GM12875 (cell line): Measurements from ENCODE around the gene PRKG2.

ENCODE experiments used
- H3K4me3 ChIP-seq: one replicate; pipeline ENCODE4 v1.5.1; 2011; ENCODE audit warnings: low read depth, low read length, control low read depth
- CTCF ChIP-seq: IDR thresholded peaks from 2 replicates; pipeline ENCODE4 v1.5.1; 2011; ENCODE audit warnings: low read depth, mild to moderate bottlenecking, control low read depth, inconsistent platforms, low read length, moderate library complexity, borderline replicate concordance; ENCODE audit not compliant: insufficient read depth

Gene PRKG2

DNA sequence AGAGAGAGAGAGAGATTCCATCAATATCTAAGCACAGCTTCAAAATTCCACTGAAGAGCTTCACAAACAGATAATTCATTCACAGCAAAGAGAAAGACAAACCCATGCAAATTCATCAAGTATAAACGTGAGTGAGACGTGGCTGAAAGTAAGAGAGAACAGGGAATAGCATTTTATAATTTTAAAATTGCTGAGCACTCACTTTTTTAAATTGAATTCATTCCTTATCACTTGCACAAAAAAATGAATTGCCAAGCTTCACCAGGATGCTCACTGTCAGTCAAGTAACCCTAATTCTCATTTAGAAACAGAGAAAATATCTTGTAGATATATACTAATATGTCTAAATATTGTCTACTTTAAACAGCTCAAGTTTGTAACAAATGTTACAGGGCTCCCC lies 144.0 kb downstream of the PRKG2 start:
- no peak for TF ChIP-seq CTCF
- H3K4me3 ChIP-seq = no peak overlapping the region

DNA sequence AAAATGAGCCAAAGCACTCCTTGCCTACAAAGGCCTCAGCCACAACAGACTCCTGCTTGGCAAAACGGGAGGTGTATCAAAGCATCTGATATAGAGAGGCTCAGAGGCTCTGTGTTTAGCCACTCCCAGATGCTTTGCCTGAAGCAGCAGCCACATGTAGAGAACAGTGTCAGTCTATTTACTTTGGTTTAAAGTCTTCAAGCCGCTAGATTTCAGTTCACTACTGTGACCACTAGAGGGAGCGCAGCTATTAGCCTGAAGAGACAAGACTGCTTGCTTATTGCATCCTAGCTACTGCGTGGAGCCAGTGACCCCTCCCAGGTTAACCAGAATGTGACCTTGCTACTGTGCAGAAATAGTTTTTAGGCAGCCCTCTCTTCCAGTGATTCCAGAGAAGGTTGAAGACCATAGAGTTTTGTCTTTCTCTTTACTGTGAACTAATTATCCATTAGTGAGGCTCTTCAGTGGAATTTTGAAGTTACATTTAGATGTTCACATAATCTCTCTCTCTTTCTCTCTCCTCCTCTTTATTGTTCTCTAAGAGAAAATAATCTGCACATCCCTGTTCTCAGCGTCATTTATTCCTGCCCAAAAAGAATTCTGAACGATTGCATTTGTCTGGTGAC lies 145.2 kb downstream of the PRKG2 start:
- peak; percentile 85 for TF ChIP-seq CTCF
- no peak overlapping the region for H3K4me3 ChIP-seq

DNA sequence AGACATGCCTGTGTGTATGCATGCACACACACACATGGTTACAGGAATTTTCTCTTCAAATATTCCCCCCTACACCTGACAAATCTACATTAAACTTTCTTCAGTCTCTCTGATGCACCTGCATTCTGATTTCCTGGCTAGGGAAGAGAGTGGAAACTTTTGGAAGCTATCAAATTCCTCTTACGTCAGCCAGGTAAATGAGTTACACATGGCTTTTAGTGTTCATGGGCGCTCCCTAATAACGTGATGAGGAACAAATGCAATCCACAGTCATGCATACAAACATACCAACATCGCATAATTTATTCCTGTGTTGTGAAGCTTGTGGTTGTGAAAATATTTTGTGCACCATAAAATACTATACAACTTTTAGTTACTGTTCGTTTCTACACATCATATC lies 149.6 kb downstream of the PRKG2 start:
- TF ChIP-seq CTCF = no peak
- no peak overlapping the region for H3K4me3 ChIP-seq

GRCh38 chr4:81062001-81062400 lies 153.0 kb downstream of the PRKG2 start:
- no peak overlapping the region for H3K4me3 ChIP-seq
- no peak for TF ChIP-seq CTCF

DNA sequence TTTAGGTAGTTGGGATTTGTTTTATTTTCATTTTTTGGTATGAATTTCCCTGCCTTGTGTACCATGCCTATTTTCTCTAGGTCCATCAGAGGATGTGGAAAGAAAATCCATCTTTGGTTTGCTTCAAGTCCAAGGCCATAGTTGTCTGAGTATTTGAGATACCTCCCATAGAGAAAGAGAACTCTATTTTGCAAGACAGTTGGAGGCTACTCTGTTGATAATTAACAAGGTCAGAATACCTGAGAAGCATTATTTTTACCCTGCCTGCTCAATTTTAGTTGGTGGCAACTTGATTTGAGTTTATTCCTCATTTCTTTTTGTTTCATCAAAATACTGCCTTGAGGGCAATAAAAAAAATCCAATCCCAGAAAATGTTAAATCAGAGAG lies 153.7 kb downstream of the PRKG2 start:
- no peak for TF ChIP-seq CTCF
- H3K4me3 ChIP-seq = no peak overlapping the region

DNA sequence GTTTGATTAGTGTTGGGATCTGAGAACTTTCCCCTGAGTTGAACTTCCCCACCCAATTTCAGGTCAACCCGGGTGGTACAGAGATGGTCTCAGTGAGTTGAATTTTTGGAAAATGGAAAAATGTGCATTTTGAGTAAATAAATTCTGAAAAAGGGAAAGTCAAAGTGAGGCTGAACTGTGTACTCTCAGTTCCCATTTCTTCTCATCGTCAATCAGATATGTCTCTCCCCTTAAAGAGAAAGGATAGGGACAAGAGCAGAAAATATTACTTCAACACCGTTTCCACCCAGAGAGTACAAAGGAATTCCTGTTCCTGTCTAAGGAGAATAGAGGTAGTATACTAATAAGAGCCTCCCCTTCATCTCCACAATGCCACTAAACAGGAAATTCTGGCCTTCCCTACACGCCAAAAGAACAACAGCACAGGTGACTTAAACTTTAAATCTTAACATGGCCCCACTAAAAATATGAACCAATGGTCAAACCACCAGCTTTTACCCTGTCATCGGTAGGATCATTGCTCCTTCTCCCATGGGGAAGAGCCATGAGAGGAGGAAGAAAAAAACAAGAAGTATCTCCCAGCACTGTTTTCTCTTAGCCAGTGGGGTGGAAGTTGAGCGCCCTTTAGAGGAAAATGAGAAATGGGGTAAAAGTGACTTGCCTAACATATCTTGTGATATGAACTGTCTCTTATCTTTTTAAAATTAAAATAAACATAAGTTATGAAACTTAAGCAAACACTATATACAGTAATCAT lies 154.3 kb downstream of the PRKG2 start:
- no peak overlapping the region for H3K4me3 ChIP-seq
- no peak for TF ChIP-seq CTCF

DNA sequence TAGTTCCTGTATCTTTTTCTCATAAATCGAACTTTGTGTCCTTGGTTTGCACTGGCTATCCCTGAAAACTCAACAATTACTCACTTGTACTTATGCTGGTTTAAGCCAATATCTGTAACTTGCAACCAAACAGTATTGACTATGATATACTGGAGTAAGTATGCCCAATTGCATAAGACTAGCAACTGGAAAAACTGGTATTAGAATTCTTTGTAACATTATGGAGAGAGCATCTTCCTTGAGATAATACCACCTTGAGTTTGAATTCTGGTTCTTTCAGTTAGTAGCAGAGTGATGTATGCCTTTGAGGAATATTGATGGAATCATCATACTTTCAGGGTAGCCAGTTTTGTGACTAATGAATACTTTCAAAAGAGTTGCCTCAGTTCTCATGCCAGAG lies 156.4 kb downstream of the PRKG2 start:
- no peak for TF ChIP-seq CTCF
- H3K4me3 ChIP-seq = no peak overlapping the region
